ENCODE data around the gene GP9.
"Not testable (repeated sequence)": the region's sequence is repeated elsewhere in the genome, so short reads cannot be mapped to it uniquely, and the experiment has no call there.

The GP9 gene

GRCh38 chr3:129070086-129070885 is 9.7 kb downstream of the GP9 start:
- no peak for DNase-seq (ENCODE audit: low read depth in 2 of 2, low spot score in 1 of 2)

DNA sequence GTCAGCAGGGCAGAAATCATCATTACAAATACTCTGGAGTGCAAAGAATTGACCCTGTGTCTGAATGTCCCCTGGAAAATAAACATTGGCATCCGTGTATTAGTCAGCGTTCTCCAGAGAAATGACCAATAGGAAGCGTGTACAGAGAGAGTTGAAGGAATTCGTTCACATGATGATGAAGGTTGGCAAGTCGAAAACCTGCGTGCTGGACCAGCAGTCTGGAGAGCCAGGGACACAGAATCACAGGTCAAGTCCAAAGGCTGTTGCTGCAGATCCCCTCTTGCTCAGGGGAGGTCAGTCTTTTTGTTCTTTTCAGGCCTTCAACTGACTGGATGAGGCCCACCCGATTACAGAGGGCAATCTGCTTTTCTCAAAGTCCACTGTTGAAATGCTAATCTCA is 16.6 kb downstream of the GP9 start:
- no peak for DNase-seq (ENCODE audit: low read depth in 2 of 2, low spot score in 1 of 2)

GRCh38 chr3:129078510-129078909 is 17.9 kb downstream of the GP9 start:
- DNase-seq (ENCODE audit: low read depth in 2 of 2, low spot score in 1 of 2), result no peak

GRCh38 chr3:129081503-129081902 is 20.9 kb downstream of the GP9 start:
- DNase-seq (ENCODE audit: low read depth in 2 of 2, low spot score in 1 of 2), result no peak

- no peak for DNase-seq (ENCODE audit: low read depth in 2 of 2, low spot score in 1 of 2)
Measured at GRCh38 chr3:129082026-129082425, 21.4 kb downstream of the GP9 start.

DNA sequence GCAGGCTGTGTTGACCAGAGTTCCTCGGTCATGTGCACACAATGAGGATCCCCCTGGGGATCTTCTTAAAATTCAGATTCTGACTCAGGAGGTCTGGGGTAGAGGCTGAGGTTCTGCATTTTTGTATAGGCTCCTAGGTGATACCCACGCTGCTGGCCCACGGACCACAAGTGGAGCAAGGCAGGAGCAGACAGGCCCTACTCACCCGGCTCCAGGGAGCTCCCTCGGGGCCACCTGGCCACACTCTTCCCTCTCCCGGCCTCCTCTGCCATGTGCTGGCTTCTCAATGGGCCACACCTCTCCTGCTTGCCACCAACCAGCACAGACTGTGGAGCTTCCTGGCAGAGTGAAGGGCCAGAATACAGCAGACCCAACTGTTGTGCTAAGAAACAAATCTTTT is 23.9 kb downstream of the GP9 start:
- DNase-seq (ENCODE audit: low read depth in 2 of 2, low spot score in 1 of 2), result no peak

DNA sequence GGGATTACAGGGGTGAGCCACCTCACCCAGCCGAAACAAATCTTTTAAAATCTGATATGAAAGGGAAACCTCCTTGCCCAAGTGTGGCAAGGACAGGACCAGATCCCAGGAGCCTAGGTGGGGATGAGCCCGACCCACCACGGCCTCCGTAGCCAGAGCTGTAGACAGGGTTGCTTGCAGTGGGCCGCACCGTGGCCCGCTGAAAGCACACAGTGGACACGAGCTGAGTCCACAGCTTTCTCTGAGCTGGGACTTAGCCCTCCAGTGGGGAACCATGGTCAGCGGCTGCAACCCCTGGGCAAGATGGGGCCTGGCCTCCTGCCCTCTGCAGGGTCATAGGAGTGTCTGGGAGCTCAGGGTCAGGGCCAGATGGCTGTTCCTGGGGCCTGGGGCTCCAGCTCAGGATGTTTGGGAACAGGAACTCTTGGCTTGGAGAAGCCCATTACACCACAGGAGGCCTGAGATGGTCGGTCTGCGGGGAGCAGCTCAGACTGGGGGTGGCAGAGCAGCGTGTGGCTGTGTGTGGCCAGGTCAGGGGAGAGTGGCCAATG is 24.7 kb downstream of the GP9 start:
- DNase-seq (ENCODE audit: low read depth in 2 of 2, low spot score in 1 of 2), result no peak

GRCh38 chr3:129085818-129086217 is 25.2 kb downstream of the GP9 start:
- DNase-seq (ENCODE audit: low read depth in 2 of 2, low spot score in 1 of 2), result no peak

- DNase-seq (ENCODE audit: low read depth in 2 of 2, low spot score in 1 of 2), result no peak
Measured at GRCh38 chr3:129087138-129087702, 26.6 kb downstream of the GP9 start.

DNA sequence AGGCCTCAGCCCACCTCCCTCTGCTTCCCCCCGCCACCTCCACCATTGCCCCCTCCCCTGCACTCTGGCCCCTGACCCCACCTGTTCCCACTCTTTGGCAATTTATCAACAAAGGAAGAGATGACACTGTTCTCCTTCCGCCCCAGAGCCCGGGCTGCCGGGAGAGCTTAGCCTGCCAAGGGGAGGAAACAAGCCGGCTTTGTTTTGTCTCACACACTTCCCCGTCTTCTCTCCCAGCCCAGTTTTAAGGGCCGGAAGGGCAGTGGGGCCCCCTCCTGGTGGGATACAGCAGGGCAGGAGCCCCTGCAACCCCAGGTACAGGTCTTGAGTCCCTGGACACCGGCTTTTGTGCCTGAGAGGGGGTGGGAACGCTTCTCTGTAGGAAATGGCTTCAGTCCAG is 27.3 kb downstream of the GP9 start:
- DNase-seq (ENCODE audit: low read depth in 2 of 2, low spot score in 1 of 2), result not testable (repeated sequence)

DNA sequence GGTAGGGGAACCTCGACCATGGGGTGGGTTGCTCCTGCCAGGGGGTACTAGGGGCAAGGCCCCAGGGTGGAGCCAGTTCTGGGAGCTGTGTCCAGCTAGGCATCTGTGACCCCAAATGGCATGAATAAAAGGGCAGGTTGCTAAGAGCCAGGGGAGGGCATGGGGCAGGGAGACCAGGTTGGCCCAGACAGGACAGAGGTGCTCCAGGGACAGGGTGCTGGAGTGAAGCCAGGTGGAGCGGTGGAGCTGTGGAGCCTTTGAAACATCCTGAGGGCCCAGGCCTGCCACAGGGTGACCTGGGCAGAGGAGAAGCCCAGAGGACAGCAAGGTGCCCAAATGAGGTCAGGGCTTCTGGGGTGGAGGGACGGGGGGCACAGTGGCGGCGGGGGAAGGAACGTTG is 27.7 kb downstream of the GP9 start:
- DNase-seq (ENCODE audit: low read depth in 2 of 2, low spot score in 1 of 2), result not testable (repeated sequence)

- DNase-seq (ENCODE audit: low read depth in 2 of 2, low spot score in 1 of 2), result no peak
Measured at GRCh38 chr3:129095285-129095684, 34.7 kb downstream of the GP9 start.

GRCh38 chr3:129100274-129100673 is 39.7 kb downstream of the GP9 start:
- DNase-seq (ENCODE audit: low read depth in 2 of 2, low spot score in 1 of 2), result no peak

GRCh38 chr3:129101370-129102138 is 41.0 kb downstream of the GP9 start:
- DNase-seq (ENCODE audit: low read depth in 2 of 2, low spot score in 1 of 2), result no peak

- DNase-seq (ENCODE audit: low read depth in 2 of 2, low spot score in 1 of 2), result no peak
Measured at GRCh38 chr3:129103296-129103695, 42.7 kb downstream of the GP9 start.

- DNase-seq (ENCODE audit: low read depth in 2 of 2, low spot score in 1 of 2), result no peak
Measured at GRCh38 chr3:129104051-129104450, 43.5 kb downstream of the GP9 start.

DNA sequence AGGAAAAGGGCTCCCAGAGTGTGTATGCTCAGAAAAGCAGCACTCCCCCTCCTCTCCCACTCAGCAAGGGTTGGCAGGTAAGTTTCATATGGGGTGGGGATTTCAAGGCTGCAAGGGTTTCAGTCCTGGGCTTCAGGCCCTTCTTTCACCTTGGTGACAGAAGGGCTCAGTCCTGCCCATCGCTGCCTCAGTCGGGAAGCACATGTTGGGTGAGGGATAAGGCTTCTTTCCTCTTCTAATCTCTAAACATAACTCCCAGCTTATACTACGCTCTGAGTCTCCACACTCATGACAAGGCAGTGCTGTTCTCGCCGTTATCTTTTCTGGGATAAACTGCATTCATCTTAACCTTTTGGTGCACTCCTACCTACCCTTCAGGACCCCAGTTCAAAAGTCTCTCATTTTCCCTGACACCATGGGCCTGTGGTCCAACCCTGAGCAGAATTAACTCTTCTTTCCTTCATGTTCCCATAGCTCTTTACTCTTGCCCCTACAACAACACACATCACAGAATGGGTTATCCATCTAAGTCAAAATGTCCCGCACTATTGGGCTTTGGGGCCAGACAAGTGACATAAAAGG is 44.0 kb downstream of the GP9 start:
- no peak for DNase-seq (ENCODE audit: low read depth in 2 of 2, low spot score in 1 of 2)

DNA sequence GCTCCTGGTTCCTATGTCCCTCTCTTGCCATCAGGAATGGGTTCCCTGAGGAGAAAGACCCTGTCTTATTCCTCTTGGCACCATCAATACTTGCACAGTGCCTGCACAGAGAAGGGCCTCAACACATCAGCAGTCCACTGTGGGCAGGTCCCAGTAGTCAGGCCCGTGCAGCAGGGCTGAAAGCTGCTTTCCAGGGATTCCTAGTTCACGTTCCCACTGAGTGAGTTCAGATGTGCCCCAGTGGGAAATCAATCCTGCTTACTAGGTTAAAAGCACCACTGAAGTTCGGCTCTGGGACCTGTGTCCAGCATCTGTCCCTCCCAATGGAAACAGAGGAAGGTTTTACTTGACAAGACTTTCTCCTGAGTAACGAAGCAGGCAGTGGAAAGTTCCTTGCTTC is 45.3 kb downstream of the GP9 start:
- DNase-seq (ENCODE audit: low read depth in 2 of 2, low spot score in 1 of 2), result no peak

DNA sequence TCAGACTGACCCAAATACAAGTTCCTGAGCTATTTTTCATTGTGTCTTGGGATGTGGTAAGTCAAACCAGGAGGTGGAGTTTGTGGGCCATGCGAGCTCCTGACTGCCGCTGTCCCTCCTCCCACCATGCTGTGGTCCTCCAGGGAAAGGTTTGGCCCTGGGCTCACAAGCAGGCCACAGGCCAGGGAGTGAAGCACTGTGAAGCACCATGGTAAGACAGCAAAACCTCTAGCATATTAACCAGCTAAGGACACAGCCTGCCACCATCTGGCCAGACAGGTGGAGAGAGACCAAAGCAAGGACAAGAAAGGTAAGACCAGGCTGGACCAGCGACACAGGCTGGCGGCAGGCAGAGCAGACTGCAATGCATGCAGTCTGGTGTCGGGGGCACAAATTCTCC is 45.7 kb downstream of the GP9 start:
- no peak for DNase-seq (ENCODE audit: low read depth in 2 of 2, low spot score in 1 of 2)

- no peak for DNase-seq (ENCODE audit: low read depth in 2 of 2, low spot score in 1 of 2)
Measured at GRCh38 chr3:129106866-129107565, 46.4 kb downstream of the GP9 start.

GRCh38 chr3:129107793-129108192 is 47.2 kb downstream of the GP9 start:
- no peak for DNase-seq (ENCODE audit: low read depth in 2 of 2, low spot score in 1 of 2)

All from stimulated activated CD8-positive, alpha-beta memory T cell treated with anti-CD3 and anti-CD28 coated beads, Interleukin-4, amount 100 ng/mL, for 4 hours (primary cell).